ENCODE data around the gene WDSUB1. TPM values are rescaled to one million over a fixed set of nuclear protein-coding genes. Genes with fewer than 3 reads are reported as not detected.
A peak's percentile ranks its signal among the peaks of the same experiment; 100 is the strongest.

WDSUB1 gene
- total RNA-seq, 2 experiments from 2014 or later: 3.7 to 5.3 TPM

DNA sequence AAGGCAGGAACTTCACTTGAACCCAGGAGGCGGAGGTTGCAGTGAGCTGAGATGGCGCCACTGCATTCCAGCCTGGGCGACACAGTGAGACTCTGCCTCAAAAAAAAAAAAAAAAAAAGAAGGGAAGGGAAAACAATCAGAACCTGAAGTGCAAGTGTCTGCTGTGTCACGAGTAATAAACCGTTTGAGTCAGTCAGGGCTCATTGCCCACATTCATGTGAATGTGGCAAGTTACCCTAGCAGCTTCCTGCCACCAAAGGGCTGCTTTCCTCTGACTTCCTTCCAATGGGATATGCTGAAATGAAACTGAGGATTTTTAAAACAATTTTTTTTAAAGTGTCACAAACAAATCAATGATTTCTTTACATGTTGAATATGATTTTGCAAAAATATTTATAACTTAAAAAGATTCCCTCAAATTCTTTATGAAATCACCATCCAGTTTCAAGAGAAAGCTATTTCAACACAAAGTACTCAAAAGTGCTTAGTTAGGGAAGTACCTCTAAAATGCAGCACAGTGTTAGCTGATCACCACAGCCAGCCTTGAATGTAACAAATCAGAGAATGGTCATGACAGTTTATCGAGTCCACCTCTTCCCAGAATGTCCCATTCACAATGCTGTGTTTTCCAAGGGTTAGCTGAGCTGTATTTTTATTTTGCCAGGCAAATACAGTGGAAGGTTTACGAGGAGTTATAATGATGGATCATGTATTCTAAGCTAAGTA lies 36.4 kb downstream of the WDSUB1 start:
- H3K79me2 ChIP-seq (ENCODE audit: insufficient read depth, low read depth, low read length): no peaks in the 10 kb centered on the region
- peak; percentile 8 for DNase-seq (ENCODE audit: low spot score)
- H3K4me1 ChIP-seq (ENCODE audit: insufficient read depth, low read length, poor library complexity, severe bottlenecking): no peaks in the 10 kb centered on the region
- ChIA-PET POLR2A (interaction anchor here (0.6 to 1.4 kb wide), 3 partner anchors 10 to 1673 kb away, joined by 3 to 5 read pairs (median 5); no protein-coding TSS in a partner anchor), CTCF (ENCODE audit: unreplicated experiment) (no interaction called here)
- no peaks in the 10 kb centered on the region for H3K36me3 ChIP-seq (ENCODE audit: insufficient read depth, low read length)
- H4K20me1 ChIP-seq (ENCODE audit: insufficient read depth, low read length): no peaks in the 10 kb centered on the region
- H3K4me3 ChIP-seq (ENCODE audit: low read depth, low read length, poor library complexity, severe bottlenecking): no peak overlapping the region
- no TSS peak for BruUV-seq (replicated peaks)
- no peaks in the 10 kb centered on the region for H3K9me3 ChIP-seq (ENCODE audit: low read length)
- H3K9me2 ChIP-seq (ENCODE audit: insufficient read depth, low read length): no peaks in the 10 kb centered on the region
- no peak overlapping the region for H2AFZ ChIP-seq (ENCODE audit: low read length)
- H3K27ac ChIP-seq (ENCODE audit: low read depth, low read length, poor library complexity, severe bottlenecking): no peak overlapping the region
- TF ChIP-seq, protein P1, sequence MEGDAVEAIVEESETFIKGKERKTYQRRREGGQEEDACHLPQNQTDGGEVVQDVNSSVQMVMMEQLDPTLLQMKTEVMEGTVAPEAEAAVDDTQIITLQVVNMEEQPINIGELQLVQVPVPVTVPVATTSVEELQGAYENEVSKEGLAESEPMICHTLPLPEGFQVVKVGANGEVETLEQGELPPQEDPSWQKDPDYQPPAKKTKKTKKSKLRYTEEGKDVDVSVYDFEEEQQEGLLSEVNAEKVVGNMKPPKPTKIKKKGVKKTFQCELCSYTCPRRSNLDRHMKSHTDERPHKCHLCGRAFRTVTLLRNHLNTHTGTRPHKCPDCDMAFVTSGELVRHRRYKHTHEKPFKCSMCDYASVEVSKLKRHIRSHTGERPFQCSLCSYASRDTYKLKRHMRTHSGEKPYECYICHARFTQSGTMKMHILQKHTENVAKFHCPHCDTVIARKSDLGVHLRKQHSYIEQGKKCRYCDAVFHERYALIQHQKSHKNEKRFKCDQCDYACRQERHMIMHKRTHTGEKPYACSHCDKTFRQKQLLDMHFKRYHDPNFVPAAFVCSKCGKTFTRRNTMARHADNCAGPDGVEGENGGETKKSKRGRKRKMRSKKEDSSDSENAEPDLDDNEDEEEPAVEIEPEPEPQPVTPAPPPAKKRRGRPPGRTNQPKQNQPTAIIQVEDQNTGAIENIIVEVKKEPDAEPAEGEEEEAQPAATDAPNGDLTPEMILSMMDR (conservative IDR thresholded peaks at IDR 0.05; ENCODE audit: low read length): no peak
- no peak for TF ChIP-seq EZH2phosphoT487 (IDR thresholded peaks at IDR 0.05; ENCODE audit: borderline replicate concordance, low read depth, low read length)
- no peak overlapping the region for H3K4me2 ChIP-seq (ENCODE audit: low read length)
- intact Hi-C loops (cut with micrococcal nuclease; ENCODE audit: unreplicated experiment): no loop called here

DNA sequence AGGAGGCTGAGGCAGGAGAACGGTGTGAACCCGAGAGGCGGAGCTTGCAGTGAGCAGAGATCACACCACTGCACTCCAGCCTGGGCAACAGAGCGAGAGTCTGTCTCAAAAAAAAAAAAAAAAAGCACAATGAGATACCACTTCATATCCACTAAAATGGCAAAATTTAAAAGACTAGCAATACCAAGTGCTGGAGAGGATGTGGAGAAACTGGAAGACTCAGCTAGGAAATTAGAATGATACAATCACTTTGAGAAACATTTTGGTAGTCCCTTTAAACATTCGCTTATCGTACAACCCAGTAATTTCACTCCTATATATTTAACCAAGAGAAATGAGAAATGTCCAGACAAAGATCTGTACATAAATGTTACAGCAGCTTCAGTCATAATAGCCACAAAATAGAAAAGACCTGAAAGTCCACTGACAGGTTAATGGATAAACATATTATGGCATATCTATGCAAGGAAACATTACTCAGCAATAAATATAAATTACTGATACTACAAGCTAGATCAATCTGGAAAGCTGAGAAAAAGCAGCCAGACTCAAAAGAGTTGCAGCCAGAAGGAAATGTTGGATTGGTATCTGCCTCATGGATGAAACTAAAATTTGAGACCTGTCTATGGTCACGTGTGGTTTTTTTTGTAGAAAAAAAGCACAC lies 40.0 kb downstream of the WDSUB1 start:
- ChIA-PET POLR2A (interaction anchor here (0.5 to 1.3 kb wide), 2 partner anchors 11 to 23 kb away, joined by 3 read pairs; no protein-coding TSS in a partner anchor), CTCF (ENCODE audit: unreplicated experiment) (no interaction called here)
- no peak overlapping the region for H3K4me3 ChIP-seq (ENCODE audit: low read depth, low read length, poor library complexity, severe bottlenecking)
- no peaks in the 10 kb centered on the region for H3K4me1 ChIP-seq (ENCODE audit: insufficient read depth, low read length, poor library complexity, severe bottlenecking)
- H3K9me2 ChIP-seq (ENCODE audit: insufficient read depth, low read length): no peaks in the 10 kb centered on the region
- intact Hi-C loops (cut with micrococcal nuclease; ENCODE audit: unreplicated experiment): no loop called here
- no peaks in the 10 kb centered on the region for H3K36me3 ChIP-seq (ENCODE audit: insufficient read depth, low read length)
- DNase-seq (ENCODE audit: low spot score): no peak
- no peaks in the 10 kb centered on the region for H3K9me3 ChIP-seq (ENCODE audit: low read length)
- BruUV-seq (replicated peaks): no TSS peak
- no peaks in the 10 kb centered on the region for H3K79me2 ChIP-seq (ENCODE audit: insufficient read depth, low read depth, low read length)
- no peaks in the 10 kb centered on the region for H4K20me1 ChIP-seq (ENCODE audit: insufficient read depth, low read length)
- H3K4me2 ChIP-seq (ENCODE audit: low read length): no peak overlapping the region
- H2AFZ ChIP-seq (ENCODE audit: low read length): no peak overlapping the region
- H3K27ac ChIP-seq (ENCODE audit: low read depth, low read length, poor library complexity, severe bottlenecking): no peak overlapping the region
- TF ChIP-seq EZH2phosphoT487 (IDR thresholded peaks at IDR 0.05; ENCODE audit: borderline replicate concordance, low read depth, low read length): no peak
- TF ChIP-seq, protein P1 (conservative IDR thresholded peaks at IDR 0.05; ENCODE audit: low read length): no peak

DNA sequence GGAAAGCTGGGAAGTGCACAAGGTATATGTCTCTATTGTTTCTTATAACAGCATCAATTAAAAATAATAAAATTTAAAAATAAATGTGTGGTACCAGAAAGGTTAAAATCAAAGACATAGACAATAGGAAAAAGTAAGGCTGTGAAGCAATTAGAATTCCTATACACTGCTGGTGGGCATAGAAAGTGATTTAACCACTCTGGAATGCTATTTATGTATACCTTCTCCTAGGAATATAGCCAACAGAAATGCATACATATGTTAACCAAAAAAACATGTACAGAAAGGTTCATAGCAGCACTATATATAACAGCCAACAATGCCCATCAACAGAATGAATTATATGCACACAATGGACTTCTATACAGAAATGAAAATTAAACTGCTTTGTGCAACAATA lies 43.0 kb downstream of the WDSUB1 start:
- no TSS peak for BruUV-seq (replicated peaks)
- CTCF ChIA-PET (ENCODE audit: unreplicated experiment): no interaction called here
- H3K4me1 ChIP-seq (ENCODE audit: insufficient read depth, low read length, poor library complexity, severe bottlenecking): no peaks in the 10 kb centered on the region
- no peaks in the 10 kb centered on the region for H3K36me3 ChIP-seq (ENCODE audit: insufficient read depth, low read length)
- no peak overlapping the region for H3K4me3 ChIP-seq (ENCODE audit: low read depth, low read length, poor library complexity, severe bottlenecking)
- no peaks in the 10 kb centered on the region for H3K9me3 ChIP-seq (ENCODE audit: low read length)
- POLR2A ChIA-PET: interaction anchor here (0.7 to 1.6 kb wide), 2 partner anchors 16 to 19 kb away, joined by 3 read pairs; no protein-coding TSS in a partner anchor
- no peaks in the 10 kb centered on the region for H3K79me2 ChIP-seq (ENCODE audit: insufficient read depth, low read depth, low read length)
- H3K4me2 ChIP-seq (ENCODE audit: low read length): no peak overlapping the region
- H3K9me2 ChIP-seq (ENCODE audit: insufficient read depth, low read length): no peaks in the 10 kb centered on the region
- intact Hi-C loops (cut with micrococcal nuclease; ENCODE audit: unreplicated experiment): no loop called here
- DNase-seq (ENCODE audit: low spot score): no peak
- H3K27ac ChIP-seq (ENCODE audit: low read depth, low read length, poor library complexity, severe bottlenecking): no peak overlapping the region
- no peak for TF ChIP-seq EZH2phosphoT487 (IDR thresholded peaks at IDR 0.05; ENCODE audit: borderline replicate concordance, low read depth, low read length)
- TF ChIP-seq, protein P1 (conservative IDR thresholded peaks at IDR 0.05; ENCODE audit: low read length): no peak
- no peak overlapping the region for H2AFZ ChIP-seq (ENCODE audit: low read length)
- H4K20me1 ChIP-seq (ENCODE audit: insufficient read depth, low read length): no peaks in the 10 kb centered on the region
